Thoracic aorta endothelial cell (primary cell): ENCODE data around the gene ZNF454. TPM values are rescaled to one million over a fixed set of nuclear protein-coding genes. Genes with fewer than 3 reads are reported as not detected.

Experiments
- total RNA-seq: library from RNA; depleted of rRNA; stranded (reverse); fragments of >200 nt; gene quantifications from 2 replicates; pipeline ENCODE4 v1.2.3, GENCODE V29; 2012

Gene ZNF454
- total RNA-seq, result 0.50 and 1.3 TPM in 2 replicates

DNA sequence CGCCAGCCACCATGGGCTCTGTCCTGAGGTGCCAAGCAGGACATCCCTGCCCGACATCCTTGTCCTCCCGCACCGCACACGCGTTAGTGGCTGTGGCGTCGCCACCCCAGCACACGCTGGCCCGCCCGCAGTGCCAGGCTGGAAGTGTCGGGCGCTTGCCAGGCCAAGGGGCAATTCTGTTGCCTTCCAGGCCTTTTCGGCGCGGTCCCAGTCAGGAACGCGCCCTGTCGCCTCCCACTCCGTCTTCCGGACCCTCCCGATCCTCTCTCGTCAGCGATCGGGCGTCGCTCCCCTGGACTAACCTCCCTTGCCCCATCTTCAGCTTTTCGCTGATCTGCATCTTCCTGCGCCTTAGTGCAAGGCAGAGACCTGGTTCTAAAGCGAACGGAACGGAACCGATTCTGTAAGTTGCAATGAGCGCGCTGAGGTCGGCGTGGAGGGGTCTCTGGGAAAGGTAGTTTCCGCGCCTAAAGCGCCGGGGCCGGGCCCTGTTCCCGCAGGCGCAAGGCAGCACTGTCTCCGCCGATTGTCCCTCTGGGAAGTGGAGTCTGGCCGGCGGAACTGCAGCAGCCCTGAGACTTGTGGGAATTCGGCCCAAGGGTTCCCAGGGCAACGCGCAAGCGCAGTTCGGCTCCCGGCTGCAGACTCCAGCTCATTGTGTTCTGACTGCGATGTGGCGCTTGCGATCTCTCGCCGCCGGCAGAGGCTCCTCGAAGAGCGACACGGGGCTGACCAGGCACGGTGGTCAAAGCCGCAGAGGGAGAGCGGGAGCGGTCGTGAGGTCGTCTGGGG is at the start of gene ZNF454:
TSS of gene ZNF454 (plus strand) at position 630 of the 792 bp plus-strand sequence. CDS start 1,594 bp downstream, outside the sequence.

DNA sequence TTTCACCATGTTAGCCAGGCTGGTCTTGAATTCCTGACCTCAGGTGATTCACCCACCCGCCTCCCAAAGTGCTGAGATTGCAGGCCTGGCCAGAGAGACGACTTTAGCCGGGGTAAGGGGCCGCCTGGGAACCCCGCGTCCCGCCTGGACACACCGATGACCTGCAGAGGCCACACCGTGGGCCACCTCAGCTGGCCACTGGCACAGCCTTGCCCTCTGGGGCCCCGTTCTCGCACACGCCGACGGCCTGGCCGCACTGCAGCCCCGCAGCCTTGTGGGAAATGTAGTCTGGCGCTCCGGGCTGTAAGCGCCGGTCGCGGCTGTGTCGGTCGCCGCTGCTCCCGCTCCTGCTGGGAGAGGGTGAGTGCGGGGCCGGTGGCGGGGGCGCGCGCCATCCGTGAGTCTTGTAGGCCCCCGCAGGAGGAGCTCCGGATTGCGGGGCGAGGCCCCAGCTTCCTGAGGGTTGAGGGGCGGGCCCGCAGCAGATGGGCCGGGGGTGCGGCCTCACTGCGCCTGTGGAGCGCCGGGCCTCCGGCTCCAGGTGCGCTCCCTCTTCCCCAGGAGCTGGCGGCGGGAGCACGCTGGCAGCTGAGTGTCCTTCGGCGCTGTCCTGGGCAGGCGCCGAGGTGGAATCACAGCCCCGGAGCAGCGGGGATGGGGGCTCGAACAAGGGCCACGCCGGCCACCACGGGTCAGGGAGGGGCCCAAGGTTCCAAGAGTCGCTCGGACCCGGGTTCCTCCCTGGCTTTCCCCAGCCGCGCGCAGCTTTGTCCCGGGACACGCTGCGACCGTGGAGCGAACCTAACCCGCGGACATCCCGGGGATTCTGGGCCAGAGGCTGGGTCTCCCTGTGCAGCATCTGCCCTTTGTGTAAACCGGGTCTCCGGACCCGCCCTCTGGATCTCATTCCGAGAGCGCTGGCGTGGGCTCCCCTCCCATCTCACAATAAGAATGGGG is 45.1 kb upstream of the ZNF454 start, which contains the start of gene ZFP2:
TSS of gene ZFP2 (plus strand) at position 299 of the 957 bp plus-strand sequence. CDS start 35,401 bp downstream, outside the sequence.

DNA sequence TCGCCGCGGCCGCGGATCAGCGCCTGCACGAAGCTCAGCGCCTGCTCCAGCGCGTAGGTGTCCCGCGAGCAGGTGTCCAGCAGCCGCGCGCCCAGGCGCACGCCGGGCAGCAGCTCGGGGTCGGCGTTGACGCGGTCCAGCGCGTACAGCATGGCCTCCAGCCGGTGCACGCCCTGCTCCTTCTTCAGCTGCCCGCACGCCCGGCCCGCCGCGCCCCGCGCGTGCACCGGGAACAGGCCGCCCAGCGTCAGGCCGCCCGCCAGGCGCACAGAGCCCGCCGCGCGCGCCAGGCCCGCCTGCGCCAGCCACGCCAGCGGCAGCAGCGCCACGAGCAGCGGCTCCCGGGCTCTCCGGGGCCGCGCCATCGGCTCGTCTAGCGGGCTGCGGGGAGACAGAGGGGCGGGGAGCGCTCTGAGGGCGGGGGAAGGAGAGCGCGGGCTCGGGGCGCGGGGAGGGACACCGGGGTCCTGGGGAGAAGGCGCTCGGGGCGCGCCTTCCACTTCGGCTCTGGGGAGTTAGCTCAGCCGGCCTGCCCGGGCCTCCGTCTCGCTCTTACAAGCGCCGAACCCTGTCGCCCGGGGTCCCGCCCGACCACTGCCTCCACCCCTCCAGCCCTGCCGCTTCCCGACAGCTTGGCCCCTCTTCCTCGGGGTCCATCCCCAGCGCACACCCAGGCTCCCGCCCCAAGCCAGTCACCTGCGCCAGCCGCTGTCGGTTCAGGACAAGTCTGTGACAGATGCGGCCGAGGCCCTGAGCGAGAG is 53.8 kb downstream of the ZNF454 start, which contains the start of gene GRM6:
TSS of gene GRM6 (minus strand) at position 741 of the 761 bp plus-strand sequence. CDS start at position 365, 376 bp downstream.

Other genes starting within 250 kb of the ZNF454 start
- 10.1 and 13.4 TPM in 2 replicates for gene ZNF354A, start 210.5 kb upstream of the ZNF454 start, total RNA-seq
- gene ZNF354B, start 81.2 kb upstream of the ZNF454 start, total RNA-seq, result 13.4 and 15.3 TPM in 2 replicates
- 0.22 and 0.27 TPM in 2 replicates for gene ZFP2, start 45.3 kb upstream of the ZNF454 start, total RNA-seq
- gene GRM6, start 54.1 kb downstream of the ZNF454 start, total RNA-seq, result not detected in 2 replicates
- 3.6 and 6.0 TPM in 2 replicates for gene ZNF879, start 82.6 kb downstream of the ZNF454 start, total RNA-seq
- 8.4 and 9.8 TPM in 2 replicates for gene ZNF354C, start 119.2 kb downstream of the ZNF454 start, total RNA-seq